GM21529 (cell line): ENCODE data around the gene MAST4.
"Not testable (repeated sequence)": the region's sequence is repeated elsewhere in the genome, so short reads cannot be mapped to it uniquely, and the experiment has no call there.

Experiments used
- ATAC-seq: cut with Tn5 transposase; IDR thresholded peaks from one replicate; pipeline ENCODE4 v1.9.1; 2021; ENCODE audit not compliant: unreplicated experiment

The MAST4 gene

DNA sequence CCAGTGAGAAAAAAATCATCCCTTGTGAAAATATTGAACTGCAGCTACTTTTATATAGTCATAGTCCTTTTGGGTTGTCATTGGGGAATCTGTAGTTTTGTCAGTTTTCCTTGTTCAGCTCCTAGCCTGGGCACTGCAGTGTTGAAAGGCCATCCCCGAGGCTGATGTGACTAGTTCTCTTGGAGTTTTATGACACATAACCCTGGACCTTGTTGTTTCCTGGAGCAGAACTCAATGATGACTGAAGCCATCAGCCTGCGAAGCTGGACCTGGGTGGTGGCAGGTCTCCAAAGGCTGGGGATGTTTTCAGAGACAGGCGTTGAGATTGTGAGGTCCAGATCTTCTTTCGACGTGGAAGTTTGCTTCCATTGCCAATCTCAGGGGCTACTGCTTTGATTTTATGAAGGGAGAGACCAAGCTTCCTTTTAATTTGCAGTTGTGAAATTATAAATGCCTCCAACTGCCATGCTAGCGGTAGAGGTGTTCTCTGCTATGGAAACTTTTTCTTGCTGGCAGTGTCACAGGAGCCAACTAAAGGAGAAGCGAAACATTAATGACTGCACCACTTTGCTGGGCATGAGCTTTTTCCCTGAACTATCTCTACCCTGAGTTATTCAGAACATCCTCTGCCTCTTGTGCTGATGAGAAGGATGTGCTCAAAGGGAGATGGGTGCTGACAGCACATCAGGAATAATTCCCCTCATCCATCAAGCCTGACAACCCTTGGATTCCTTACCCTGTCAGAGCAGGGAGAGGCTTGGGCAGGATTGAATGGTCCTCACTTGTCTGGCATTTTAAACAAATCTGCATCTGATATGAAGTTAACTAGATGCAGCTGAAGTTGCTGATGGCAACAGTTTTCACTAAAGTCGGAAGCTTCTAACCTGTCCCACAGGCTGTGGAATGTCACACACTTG, 209.6 kb downstream of the MAST4 start:
- no peak for ATAC-seq

DNA sequence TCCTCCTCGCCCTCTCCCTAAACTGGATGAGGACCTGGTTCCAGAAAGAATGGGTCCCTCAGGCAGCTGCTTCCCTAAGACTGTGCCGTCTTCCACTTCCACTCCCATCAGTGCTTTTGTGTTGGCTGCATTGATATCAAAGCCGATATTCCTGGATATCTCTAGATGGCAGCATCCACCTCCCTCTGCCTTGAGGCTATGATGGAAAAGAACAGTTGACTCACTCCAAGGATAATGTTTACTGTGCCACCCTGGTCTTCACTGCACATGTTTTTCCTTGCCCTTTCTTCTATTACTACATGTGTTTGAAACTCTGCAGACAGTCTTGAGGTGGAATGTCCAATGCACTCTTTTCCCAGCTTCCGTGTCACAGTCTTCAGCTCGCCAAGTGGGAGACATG, 211.6 kb downstream of the MAST4 start:
- ATAC-seq = no peak

DNA sequence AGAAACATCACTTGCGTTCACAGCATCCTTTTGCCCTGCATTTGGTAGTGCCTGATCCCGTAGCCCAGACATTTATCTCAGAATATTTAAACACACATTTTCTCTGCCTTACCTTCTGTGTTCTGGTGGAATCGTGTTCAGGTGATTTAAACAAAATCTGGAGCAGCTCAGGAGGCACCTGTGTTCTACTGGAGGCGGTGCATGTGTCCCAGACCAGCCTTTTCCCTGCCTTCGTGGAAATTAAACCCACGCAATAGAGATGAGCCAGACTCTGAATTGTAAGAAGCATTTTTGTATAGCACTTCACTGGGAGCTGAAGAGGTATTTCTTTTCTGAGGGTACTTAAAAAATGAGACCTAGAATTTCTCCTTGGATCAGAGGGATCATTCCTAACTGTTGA, 212.5 kb downstream of the MAST4 start:
- no peak for ATAC-seq

DNA sequence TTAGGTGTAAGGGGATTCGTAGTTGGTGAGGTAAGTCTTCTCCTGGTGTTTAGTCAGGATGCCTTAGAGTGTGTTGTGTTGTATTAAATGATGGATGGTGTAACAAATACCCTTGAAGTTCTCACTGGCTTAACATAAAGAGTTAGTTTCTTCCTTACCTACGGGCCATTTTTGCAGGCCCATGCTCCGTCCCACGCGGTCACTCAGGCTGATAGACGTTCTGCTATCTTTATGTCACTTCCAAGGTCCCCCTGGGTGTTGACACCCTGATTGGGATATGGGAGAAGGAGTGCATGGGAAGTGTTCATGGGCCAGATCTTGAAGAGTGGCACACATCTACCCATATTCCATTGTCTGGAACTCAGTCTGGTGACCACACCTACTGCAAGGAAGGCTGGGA, 214.0 kb downstream of the MAST4 start:
- no peak for ATAC-seq

DNA sequence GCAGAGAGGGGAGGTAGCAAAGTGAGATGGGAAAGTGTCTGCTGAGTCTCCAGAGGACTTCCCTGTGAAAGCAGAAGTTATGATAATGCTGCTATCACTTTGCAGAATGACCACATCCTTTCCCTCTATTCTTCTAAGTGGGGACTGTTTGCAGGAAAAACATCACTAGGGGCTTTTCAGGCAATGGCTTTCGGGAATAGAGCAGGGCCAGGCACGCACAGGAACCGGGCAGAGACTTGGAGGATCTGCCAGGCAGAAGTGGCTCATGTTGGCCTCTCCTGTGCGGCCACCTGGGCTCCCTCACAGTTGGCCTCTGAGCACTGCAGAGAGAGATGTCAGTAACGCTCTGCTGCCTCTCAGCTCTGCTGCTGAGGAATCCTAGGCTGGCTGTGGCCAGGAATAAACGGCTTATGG, 214.7 kb downstream of the MAST4 start:
- no peak for ATAC-seq

DNA sequence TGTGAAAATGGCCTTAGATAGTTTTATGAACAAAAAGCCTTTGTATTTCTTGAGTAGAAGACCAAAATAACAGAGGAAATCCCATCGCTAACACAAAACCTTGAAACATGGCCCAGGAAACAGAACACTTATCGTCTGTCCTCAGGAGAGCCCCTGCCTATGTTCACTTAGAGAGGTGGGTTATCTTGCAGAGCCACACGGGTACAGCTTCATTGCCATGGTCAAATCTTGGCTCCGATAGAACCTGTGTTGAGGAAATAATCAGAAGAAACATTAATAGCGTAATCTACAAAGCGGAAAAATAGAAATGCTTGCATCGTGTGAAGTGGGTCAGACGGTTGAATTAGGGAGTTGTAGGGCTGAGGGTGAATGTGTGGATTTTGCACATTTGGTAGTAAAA, 216.1 kb downstream of the MAST4 start:
- ATAC-seq = no peak

DNA sequence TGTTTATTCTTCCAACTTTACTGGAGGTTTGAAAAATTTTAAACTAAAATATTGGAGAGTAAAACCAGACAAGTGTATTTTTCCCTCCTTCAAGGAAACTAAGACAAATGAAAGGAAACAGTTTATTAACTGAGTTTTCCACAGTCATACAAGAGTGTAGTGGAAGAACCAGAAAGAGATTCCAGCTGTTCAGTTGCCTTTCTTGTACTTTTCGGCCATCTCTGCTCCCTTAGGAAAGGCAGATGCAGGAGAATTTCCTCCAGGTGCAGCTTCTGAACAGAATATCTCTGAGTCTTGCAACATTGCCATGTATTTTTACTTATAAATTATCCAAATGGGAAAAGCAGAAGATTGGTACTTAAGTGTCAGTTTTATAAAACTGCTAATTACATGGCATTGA, 217.1 kb downstream of the MAST4 start:
- no peak for ATAC-seq

DNA sequence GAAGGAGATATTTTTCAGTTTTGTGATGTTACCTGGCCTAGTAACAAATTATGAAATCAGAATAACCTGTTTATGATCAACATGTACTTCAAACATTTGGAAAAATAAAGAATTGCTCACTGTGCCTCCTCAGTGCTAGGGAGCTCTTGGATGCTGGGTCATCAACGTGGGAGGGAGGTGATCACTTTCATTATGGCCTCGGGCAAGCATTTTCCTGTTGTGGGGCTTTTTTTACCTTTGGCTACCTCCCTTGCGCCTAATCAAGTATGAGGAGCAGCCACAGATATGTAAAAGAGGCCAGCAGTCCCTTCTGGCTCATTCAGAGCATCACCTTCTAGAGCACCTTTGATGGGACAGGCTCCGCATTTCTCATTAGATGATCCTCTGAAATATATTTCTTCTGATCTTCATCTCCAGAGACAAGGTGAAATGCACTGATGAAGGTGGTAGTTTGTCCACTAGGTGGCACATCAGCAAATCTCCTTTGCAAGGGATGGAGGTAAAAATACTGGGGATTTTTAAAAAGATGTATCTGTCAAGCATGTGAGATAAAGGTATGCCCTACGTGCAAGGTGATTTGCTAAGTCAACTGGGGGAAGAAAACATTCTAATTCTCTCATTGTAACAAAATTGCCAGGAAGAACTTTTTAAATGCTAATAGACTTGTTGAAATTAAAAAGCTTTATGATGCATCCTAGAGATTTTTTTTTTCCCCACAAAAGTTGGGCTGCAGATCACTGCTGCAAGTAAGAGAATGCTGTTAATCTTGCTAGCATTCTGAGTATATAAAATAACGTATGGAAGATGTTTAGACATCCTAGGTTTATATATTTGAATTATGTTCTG, 218.2 kb downstream of the MAST4 start:
- no peak for ATAC-seq

DNA sequence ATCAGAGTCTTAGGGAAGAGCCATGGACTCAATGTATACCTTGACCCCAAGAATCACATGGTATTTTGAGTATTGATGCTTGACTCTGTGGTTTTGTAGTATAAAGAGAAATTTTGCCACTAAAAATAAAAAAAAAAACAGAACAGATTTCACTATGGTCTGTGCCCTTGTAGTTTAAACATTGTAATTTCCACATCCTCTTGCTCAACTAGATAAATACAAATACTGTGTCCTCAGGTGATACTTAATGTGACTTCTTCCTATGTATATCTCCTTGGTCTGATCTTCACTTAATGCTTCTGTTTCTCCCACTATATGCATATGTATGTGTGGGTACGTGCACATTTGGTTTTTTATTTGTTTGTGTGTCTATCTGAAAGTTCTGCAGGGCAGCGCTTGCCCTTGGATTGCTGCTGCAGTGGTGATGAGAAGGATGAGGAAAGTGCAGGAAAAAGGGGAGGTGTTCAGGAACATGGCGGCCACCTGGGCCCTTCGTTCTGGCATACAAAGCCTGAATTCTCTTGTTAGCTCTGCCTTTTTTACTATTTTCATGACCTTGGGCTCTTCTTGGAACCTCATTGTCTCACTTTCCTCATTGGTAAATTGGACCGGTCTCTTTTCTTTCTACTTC, 222.2 kb downstream of the MAST4 start:
- no peak for ATAC-seq

DNA sequence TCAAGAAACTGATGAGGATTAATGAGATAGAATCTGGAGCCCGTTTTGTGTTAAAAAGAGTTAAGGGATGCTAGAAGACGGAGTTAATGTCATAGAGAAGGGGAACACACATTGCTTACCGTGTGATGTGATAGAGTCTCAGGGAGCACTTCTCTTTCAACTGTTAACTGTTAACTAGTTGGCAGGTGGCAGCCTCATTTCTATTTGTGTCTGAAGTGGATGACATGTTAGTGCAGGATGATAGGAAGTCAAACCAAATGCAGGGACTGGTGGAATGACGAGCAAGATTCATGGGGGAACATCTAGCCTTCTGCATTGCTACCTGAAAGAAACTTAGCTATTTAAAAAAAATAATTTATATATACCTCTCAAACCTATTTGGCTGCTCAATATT, 222.7 kb downstream of the MAST4 start:
- ATAC-seq = no peak

DNA sequence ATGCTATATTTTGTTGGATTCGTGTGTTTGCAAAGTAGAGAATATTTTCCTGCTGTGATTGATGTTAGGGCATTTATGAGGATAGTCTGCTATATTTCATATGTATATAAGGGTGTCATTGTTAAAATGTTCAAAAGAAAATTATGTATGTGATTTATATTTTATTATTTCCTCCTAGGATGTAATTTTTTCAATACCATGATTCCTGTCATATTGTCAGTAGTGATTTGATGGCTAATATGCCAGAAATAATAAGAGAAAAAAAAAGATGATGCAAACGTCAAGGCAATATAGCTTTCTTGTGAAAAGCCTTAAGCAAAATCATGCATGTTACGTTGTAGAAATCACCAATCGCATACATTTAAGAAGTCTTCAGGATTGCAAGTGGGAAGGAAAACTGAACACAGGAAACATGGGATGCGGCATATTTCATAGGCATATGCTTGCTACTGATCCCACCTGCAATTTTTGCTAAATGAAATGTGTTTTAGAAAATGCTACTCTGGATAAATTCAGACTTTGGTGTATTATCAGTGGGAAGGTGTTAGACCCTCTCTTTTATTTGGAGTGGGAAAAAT, 224.5 kb downstream of the MAST4 start:
- ATAC-seq = no peak

DNA sequence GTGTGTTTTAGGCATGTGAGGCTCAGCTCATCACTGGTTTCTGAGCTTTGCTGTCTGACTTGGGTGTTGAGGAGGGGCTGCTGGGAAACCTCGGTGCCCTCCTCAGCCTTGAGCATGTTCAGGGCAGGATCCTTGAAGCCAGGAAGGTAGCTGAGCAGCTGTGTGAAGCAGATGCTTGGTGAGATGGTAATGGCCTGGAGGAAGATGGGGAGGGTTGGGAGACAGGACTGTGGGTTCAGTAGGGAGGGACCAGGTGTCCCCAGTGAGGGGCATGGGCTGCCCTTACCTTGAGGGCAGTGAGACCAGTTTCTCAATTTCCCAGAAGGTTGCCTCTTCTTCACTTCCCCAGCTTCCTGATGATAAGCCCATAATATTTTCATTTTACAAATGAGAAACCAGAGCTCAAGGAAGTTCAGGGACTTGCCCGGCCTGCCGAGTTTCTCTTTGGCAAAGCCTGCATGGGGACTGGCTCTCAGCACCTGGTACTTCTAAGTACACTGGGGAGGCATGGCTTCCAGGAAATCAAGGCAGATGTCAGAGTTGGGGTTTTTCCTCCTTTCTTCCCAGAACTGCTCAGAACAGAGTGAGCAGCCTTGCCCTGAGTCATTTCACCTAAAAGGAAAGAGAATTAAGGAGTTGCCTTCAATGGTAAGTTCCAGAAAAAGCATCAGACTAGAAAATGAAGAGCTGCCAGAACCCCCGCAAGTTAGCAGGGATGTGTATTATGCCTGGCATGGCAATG, 225.7 kb downstream of the MAST4 start:
- ATAC-seq = no peak

DNA sequence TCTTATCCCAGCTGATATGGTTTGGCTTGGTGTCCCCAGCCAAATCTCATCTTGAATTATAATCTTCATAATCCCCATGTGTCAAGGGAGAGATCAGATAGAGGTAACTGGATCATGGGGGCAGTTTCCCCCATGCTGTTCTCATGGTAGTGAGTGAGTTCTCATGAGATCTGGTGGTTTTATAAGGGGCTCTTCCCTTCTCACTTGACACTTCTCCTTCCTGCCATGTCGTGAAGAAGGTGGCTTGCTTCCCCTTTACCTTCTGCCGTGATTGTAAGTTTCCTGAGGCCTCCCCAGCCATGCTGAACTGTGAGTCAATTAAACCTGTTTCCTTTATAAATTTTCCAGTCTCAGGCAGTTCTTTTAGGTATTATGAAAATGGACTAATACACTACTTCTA, 226.7 kb downstream of the MAST4 start:
- not testable (repeated sequence) for ATAC-seq

DNA sequence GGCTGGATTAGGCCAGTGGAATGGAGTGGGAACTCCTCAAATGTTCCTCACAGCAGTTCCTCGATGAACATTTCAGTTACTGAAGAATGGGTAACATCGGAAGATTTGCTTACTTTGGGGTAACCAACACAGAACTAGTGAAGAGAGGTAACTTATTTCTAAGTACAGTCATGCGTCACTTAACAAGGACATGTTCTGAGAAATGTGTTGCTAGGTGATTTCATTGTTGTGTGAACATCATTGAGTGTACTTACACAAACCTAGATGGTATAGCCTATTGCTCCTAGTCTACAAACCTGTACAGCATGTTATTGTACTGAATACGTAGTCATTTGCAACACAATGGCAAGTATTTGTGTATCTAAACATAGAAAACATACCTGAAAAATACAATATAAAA, 228.3 kb downstream of the MAST4 start:
- ATAC-seq = no peak

DNA sequence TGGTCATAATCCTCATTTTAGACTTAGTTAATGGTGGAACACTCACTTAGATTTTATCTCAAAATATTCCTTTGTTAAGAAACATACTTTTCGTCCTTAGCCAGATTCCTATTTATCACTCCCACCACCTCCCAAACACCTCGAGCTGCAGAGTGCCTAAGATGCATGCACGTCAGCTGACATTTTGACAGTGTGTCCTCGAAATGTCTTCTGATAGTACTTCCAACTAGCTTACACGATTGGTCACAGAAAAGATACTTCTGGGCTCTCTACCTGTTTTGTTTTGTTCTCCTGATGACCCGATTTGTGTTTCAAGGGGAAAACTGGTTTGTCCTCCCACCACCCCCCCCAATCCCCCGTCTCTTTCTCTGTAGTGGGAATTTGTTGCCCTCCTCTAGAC, 230.1 kb downstream of the MAST4 start:
- no peak for ATAC-seq

DNA sequence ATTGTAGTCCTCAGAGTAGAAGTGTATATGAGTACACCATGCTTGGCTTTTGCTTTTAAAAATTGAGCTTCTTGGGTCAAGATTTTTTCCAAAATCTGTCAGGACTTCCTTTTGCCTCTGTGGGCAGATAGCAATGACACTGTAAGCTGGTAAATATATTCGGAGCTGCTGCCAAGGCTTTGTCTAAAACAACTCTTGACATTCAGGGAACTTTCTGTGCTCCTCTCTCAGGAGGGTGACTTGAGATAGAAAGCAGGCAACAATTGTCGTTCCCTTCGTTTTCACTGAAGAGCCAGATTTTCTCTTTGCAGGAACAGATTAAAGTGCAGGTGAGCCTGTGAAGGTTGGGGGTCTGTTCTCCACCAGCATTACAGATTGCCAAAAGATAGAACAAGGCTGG, 230.5 kb downstream of the MAST4 start:
- ATAC-seq = no peak

DNA sequence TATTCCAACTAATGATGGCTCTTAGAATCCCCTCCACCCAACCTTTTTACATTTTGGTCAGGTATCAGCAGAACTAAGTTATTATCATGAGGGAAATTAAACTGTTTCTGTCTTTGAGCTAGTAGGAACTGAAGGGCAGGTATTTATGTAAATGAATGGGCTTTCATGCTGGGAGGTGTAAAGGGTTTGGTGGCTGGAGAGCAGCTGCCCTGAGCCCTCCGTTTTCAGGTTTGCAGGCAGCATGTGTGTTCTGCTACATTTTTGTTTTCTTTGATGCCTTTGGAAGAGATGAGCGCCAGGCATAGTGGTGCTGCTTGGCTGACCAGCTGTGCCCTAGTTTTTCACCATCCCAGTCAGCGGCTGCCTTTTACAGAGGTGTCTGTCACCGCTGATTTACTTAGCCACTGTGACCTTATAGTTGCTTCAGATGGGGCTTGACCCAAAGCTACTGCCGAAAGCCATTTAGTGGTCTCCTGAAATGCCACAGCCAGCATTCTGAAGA, 231.9 kb downstream of the MAST4 start:
- peak; percentile 28 for ATAC-seq

DNA sequence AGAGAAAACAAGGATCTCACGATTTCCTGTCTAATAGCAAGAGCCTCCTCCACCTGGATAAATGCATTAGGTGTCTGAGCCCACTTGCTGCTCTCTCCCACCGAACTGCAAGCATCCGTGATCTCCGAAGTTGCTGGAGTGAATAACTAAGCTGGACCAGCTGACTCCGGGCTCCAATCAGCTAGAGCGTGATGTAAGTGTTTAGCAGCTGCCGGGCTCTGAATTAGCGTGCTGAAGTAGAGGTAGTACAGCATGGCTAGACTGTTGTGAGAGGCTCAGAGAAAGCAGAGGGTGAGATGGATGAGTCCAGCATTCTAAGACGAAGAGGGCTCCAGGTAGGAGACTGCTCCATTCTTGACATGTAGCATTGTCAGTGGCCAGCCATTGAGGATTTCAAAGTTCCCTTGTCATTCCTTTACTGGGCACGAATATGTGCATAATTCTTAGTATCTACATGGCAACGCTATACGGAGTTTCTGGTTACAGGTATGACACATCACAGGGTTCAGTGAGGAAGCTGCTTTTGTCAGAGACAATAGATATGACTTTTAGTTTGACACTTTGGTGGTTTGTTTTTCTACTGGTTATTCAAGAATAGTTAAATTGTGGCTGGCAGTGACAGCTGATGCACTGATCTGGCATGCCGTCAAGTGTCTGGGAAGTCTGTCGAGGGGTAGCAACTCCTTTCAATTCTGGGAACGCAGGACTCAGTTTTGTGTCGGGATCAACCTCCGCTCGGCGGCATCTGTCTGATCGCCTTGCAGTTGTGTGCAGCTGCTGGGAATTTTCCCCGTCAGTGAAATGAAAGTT, 232.6 kb downstream of the MAST4 start:
- peak; percentile 71 for ATAC-seq

DNA sequence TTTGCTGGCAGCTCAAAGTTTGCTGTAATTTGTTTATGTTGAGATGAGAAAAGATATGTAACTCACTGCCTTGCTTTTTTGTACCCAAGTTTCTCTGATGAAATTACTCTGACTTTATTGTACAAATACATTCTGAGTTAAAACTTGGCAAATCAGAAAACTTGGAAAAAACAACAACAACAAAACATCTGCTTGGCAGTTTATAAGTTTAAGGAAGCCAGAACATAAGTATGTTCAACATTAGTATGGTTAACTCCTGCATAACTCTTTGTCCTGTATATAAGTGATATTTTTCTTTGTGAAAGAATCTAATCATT, 233.1 kb downstream of the MAST4 start:
- no peak for ATAC-seq

DNA sequence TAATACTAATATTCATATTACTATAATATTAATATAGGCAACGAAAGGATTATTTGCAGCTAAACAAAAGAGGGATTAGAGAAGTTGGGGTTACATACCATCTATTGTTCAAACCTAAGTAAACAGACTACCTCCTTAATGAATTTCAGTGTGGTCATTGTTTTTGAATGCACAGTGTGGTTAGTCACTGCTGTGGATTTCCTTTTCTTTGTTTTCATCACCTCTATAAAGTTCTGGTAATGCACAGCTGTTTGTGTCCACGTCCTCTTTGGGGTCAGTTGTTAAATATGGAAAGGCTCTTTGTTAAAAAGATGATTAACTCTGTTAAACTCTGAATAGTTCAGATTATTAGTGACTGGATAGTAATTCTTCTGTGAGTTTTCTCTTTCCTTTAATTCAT, 233.6 kb downstream of the MAST4 start:
- no peak for ATAC-seq
